K562 (cell line): ENCODE data around the gene TARP.

Experiments
- ATAC-seq: fragments of 200-7000 bp; cut with Tn5 transposase; 3 replicates; pipeline ENCODE4 v1.9.1; 2020; ENCODE audit warnings: moderate library complexity
- BruUV-seq: library from RNA; stranded (reverse); fragments of 400-500 nt; replicated peaks from 2 replicates; lab custom pipeline; 2021; lab: Mats Ljungman, UMichigan
- CTCF ChIA-PET: fragments of 300-600 bp; formaldehyde crosslinking; extraction: SDS; loops from one replicate; lab custom pipeline; 2021; ENCODE audit warnings: low intra/inter-chr PET ratio; lab: Yijun Ruan, JAX
- POLR2A ChIA-PET: fragments of 300-600, 350-650 bp; sonication (Branson Sonifier 250); formaldehyde crosslinking; extraction: SDS; loops from one replicate; lab custom pipeline; 2021; ENCODE audit warnings: antibody characterized with exemption, inconsistent platforms; lab: Yijun Ruan, JAX
- DNase-seq, 4 experiments: peaks; one replicate each; pipeline versions ENCODE4 v3.0.0 to v3.0.0-alpha.2; 2011 to 2018; ENCODE audit warnings: low spot score in 3 of 4, mixed read lengths in 3 of 4; ENCODE audit errors: extremely low read depth in 1 of 4
- FAIRE-seq: peaks from 2 replicates; lab custom pipeline; 2011; peaks lifted over from hg19 to GRCh38; lab: Jason Lieb, UNC
- H2AFZ ChIP-seq: 2 replicates; pipeline ENCODE4 v1.6.0; 2011; ENCODE audit warnings: low read depth, low read length, control low read depth, inconsistent platforms
- H3K27ac ChIP-seq: fragments of 200-600 bp; 3 replicates; pipeline ENCODE4 v1.8.0; 2011; ENCODE audit warnings: low read depth, mild to moderate bottlenecking, control low read depth, inconsistent platforms, low read length, moderate library complexity, mixed read lengths; ENCODE audit errors: extremely low read depth
- H3K27me3 ChIP-seq, 2 experiments: fragments of 300-600 bp in 1 of 2; 2 replicates in 1 of 2; 3 replicates in 1 of 2; pipeline versions ENCODE4 v1.6.0 to v1.8.0; 2011; ENCODE audit warnings: inconsistent platforms in 2 of 2, low read length in 2 of 2, mild to moderate bottlenecking in 1 of 2, mixed read lengths in 1 of 2, moderate library complexity in 1 of 2; ENCODE audit not compliant: control insufficient read depth in 2 of 2, insufficient read depth in 2 of 2
- H3K36me3 ChIP-seq: fragments of 300-600 bp; 3 replicates; pipeline ENCODE4 v1.8.0; 2011; ENCODE audit warnings: mild to moderate bottlenecking, low read length, inconsistent platforms; ENCODE audit not compliant: control insufficient read depth, insufficient read depth
- H3K4me1 ChIP-seq, 2 experiments: fragments of 200-600 bp in 1 of 2; replicated peaks in 1 of 2; 2 replicates in 1 of 2; 3 replicates in 1 of 2; pipeline versions ENCODE4 v1.5.1 to v1.8.0; 2011; ENCODE audit warnings: inconsistent platforms in 2 of 2, low read length in 2 of 2, mild to moderate bottlenecking in 1 of 2, mixed read lengths in 1 of 2, moderate library complexity in 1 of 2; ENCODE audit not compliant: control insufficient read depth in 2 of 2, insufficient read depth in 2 of 2
- H3K4me2 ChIP-seq: 2 replicates; pipeline ENCODE4 v1.6.1; 2011; ENCODE audit warnings: low read length, control low read depth, inconsistent platforms, mixed read lengths; ENCODE audit not compliant: insufficient read depth
- H3K4me3 ChIP-seq: fragments of 200-600 bp; sonication (generic), shearing (Covaris generic); 2 replicates; pipeline ENCODE4 v1.5.1; 2016; ENCODE audit warnings: control low read depth, inconsistent platforms
- H3K79me2 ChIP-seq: fragments of 200-600 bp; 3 replicates; pipeline ENCODE4 v1.8.0; 2011; ENCODE audit warnings: low read length, inconsistent platforms; ENCODE audit not compliant: control insufficient read depth, insufficient read depth
- H3K9ac ChIP-seq, 2 experiments: 2 replicates each; pipeline versions ENCODE4 v1.6.0 to v1.6.1; 2011; ENCODE audit warnings: low read depth in 2 of 2, low read length in 2 of 2, control low read depth in 1 of 2, inconsistent platforms in 1 of 2, mild to moderate bottlenecking in 1 of 2, mixed read lengths in 1 of 2; ENCODE audit not compliant: insufficient read depth in 1 of 2
- H3K9me1 ChIP-seq: one replicate; pipeline ENCODE4 v1.6.0; 2011; ENCODE audit warnings: inconsistent platforms, mild to moderate bottlenecking, low read length, moderate library complexity; ENCODE audit not compliant: control insufficient read depth, insufficient read depth
- H3K9me3 ChIP-seq: replicated peaks from 2 replicates; pipeline ENCODE4 v1.5.1; 2011; ENCODE audit warnings: low read depth, low read length, inconsistent platforms; ENCODE audit not compliant: control insufficient read depth, insufficient read depth
- H4K20me1 ChIP-seq: replicated peaks from 2 replicates; pipeline ENCODE4 v1.6.1; 2011; ENCODE audit warnings: low read length, inconsistent platforms, mixed read lengths; ENCODE audit not compliant: control insufficient read depth, insufficient read depth
- CCNT2 ChIP-seq: IDR thresholded peaks from 2 replicates; pipeline ENCODE4 v1.6.1; 2011; ENCODE audit warnings: borderline replicate concordance, low read depth, mild to moderate bottlenecking, moderate library complexity, mixed read lengths, low read length; ENCODE audit not compliant: insufficient read length; ENCODE audit errors: extremely low read depth
- KDM2B ChIP-seq: fragments of 250-450 bp; sonication (Bioruptor Pico); IDR thresholded peaks from 2 replicates; pipeline ENCODE4 v1.8.0; 2021; ENCODE audit warnings: mild to moderate bottlenecking, moderate library complexity
- MCM5 ChIP-seq: fragments of 450-650 bp; IDR thresholded peaks from 2 replicates; pipeline ENCODE4 v1.6.1; 2016; ENCODE audit warnings: low read depth
- SMC3 ChIP-seq: conservative IDR thresholded peaks from 2 replicates; pipeline ENCODE4 v1.6.1; 2011; ENCODE audit warnings: low read depth, low read length, improper control_type of control experiment; ENCODE audit not compliant: insufficient read depth
- TBL1XR1 ChIP-seq, 2 experiments: IDR thresholded peaks; 2 replicates each; pipeline ENCODE4 v1.6.1; 2012; ENCODE audit warnings: improper control_type of control experiment in 2 of 2, low read length in 2 of 2, mild to moderate bottlenecking in 1 of 2
- U2AF1 ChIP-seq: fragments of 200-400 bp; formaldehyde crosslinking; optimal IDR thresholded peaks from 2 replicates; pipeline ENCODE3; 2017; ENCODE audit warnings: mild to moderate bottlenecking, low read depth, low read length, moderate library complexity
- ZNF311 ChIP-seq: fragments of 250-450 bp; sonication (Bioruptor Pico); IDR thresholded peaks from 2 replicates; pipeline ENCODE4 v1.4.0; 2020; ENCODE audit warnings: mild to moderate bottlenecking, moderate library complexity
- ZNF408 ChIP-seq: fragments of 250-450 bp; sonication (Bioruptor Pico); IDR thresholded peaks from 2 replicates; pipeline ENCODE4 v1.4.0; 2020; ENCODE audit warnings: low read depth, mild to moderate bottlenecking, moderate library complexity
- ZNF785 ChIP-seq: fragments of 250-450 bp; sonication (Bioruptor Pico); IDR thresholded peaks from 2 replicates; pipeline ENCODE4 v1.4.0; 2020; ENCODE audit warnings: mild to moderate bottlenecking
- WGBS: fragments of 100-300 bp; shearing (Covaris generic); methylation state at CpG from one replicate; pipeline ENCODE4 v1.1.6; 2016; ENCODE audit warnings: low coverage, mixed read lengths; ENCODE audit not compliant: insufficient coverage; ENCODE audit errors: missing lambda C conversion rate; 5-methylcytosine and 5-hydroxymethylcytosine counted together
- in situ Hi-C: fragments of 300-500 bp; cut with MboI; formaldehyde crosslinking; loops from 4 replicates; pipeline ENCODE4 v1.15.0; 2018; ENCODE audit warnings: inconsistent platforms, mixed read lengths
- intact Hi-C: fragments of 100-400 bp; cut with micrococcal nuclease; formaldehyde crosslinking; loops from 2 replicates; pipeline ENCODE4 v1.14.2; 2022
- TF ChIP-seq, protein P1 (sequence below), 2 experiments: fragments of 200-800 bp in 1 of 2; sonication (Bioruptor generic) in 1 of 2; sonication (generic) in 1 of 2; formaldehyde crosslinking in 1 of 2; IDR thresholded peaks in 1 of 2; conservative IDR thresholded peaks in 1 of 2; 2 replicates each; pipeline versions ENCODE4 v1.5.0 to v1.6.1; 2016 to 2020; ENCODE audit warnings: missing compliant biosample characterization in 1 of 2, missing genetic modification characterization in 1 of 2, missing genetic modification reagents in 1 of 2
- TF ChIP-seq, protein P2 (sequence below): fragments of 250-450 bp; sonication (Bioruptor Pico); IDR thresholded peaks from 2 replicates; pipeline ENCODE4 v1.8.0; 2021; ENCODE audit warnings: borderline replicate concordance, mild to moderate bottlenecking, moderate library complexity; ENCODE audit not compliant: poor library complexity, severe bottlenecking

Gene TARP

DNA sequence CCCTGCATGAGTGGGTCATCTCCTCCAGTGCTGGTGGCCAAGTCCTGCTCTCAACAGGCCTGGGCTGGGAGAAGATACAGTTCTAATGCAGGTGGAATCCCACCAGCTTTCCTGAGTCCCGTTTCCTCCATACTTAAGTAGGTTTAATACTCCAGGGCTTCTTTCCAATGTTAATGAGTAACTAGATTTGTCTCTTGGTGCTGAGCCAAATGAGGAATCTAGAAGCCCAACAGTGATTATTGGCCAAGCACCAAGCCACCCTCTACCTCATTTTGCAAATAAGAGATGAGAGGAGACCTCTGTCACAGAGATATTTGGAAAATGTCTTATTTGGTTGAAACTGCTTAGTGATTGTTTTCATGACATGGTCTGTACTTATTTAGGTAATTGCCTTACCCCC is 58.3 kb downstream of the TARP start (continued):
- TF ChIP-seq, protein P1, sequence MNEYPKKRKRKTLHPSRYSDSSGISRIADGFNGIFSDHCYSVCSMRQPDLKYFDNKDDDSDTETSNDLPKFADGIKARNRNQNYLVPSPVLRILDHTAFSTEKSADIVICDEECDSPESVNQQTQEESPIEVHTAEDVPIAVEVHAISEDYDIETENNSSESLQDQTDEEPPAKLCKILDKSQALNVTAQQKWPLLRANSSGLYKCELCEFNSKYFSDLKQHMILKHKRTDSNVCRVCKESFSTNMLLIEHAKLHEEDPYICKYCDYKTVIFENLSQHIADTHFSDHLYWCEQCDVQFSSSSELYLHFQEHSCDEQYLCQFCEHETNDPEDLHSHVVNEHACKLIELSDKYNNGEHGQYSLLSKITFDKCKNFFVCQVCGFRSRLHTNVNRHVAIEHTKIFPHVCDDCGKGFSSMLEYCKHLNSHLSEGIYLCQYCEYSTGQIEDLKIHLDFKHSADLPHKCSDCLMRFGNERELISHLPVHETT (CRISPR knock-in tag; conservative IDR thresholded peaks at IDR 0.05 in 1 of 2, IDR thresholded peaks at IDR 0.05 in 1 of 2): no peak
- TF ChIP-seq U2AF1: no peak
- no peak for TF ChIP-seq KDM2B
- TF ChIP-seq, protein P2, sequence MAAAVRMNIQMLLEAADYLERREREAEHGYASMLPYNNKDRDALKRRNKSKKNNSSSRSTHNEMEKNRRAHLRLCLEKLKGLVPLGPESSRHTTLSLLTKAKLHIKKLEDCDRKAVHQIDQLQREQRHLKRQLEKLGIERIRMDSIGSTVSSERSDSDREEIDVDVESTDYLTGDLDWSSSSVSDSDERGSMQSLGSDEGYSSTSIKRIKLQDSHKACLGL: no peak
- no peak for TF ChIP-seq CCNT2

DNA sequence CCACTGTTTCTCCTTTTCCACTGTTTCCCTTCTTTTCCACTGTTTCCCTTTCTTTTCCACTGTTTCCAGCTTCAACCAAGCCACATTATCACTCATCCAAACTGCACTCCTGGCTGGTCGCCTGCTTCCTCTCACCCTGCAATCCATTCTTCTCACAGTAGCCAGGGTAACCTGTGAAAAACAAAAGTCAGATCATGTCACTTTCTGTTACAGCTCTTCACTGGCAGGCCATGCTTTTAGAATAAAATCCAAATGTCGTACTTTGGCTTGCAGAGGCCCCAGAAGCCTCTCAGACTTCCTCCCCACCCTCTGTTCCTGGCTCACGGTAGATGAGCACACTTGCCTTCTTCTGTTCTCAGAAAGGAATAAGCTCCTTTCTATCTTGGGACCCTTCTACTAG is 61.5 kb downstream of the TARP start:
- no peaks in the 10 kb centered on the region for H3K79me2 ChIP-seq
- intact Hi-C loops (no loop called here), in situ Hi-C loops (no loop called here)
- H3K4me3 ChIP-seq: no peak overlapping the region
- no peaks in the 10 kb centered on the region for H3K4me1 ChIP-seq
- CTCF ChIA-PET: no interaction called here
- no peak for TF ChIP-seq ZNF785
- TF ChIP-seq SMC3: no peak
- no peak for TF ChIP-seq ZNF408 (CRISPR knock-in tag)
- no peak for TF ChIP-seq MCM5
- no peak for TF ChIP-seq TBL1XR1 (IDR thresholded peaks at IDR 0.05; ENCODE audit: low read length in 2 of 2)
- no peak for TF ChIP-seq ZNF311 (CRISPR knock-in tag)
- no peaks in the 10 kb centered on the region for H3K9me1 ChIP-seq
- BruUV-seq: no TSS peak
- ATAC-seq (no peak), FAIRE-seq (no peak), DNase-seq (no peak)
- H4K20me1 ChIP-seq: no peaks in the 10 kb centered on the region
- H3K4me2 ChIP-seq: no peak overlapping the region
- H3K27me3 ChIP-seq: no peaks in the 10 kb centered on the region
- 83% methylated on average over 3 of the region's 3 CpGs for WGBS
- no peaks in the 10 kb centered on the region for H3K9me3 ChIP-seq
- no peak overlapping the region for H3K27ac ChIP-seq
- no peak overlapping the region for H2AFZ ChIP-seq
- no peak overlapping the region for H3K9ac ChIP-seq
- peaks cover 31% of the 10 kb centered on the region; the same call in 2 of the 3 replicates for H3K36me3 ChIP-seq
- POLR2A ChIA-PET: no interaction called here
